Vagina (tissue), 2 donors: Measurements from ENCODE around the gene RASGRF2. TPM values are rescaled to one million over a fixed set of nuclear protein-coding genes. Genes with fewer than 3 reads are reported as not detected.
A peak's percentile ranks its signal among the peaks of the same experiment; 100 is the strongest.
"Not testable (repeated sequence)": the region's sequence is repeated elsewhere in the genome, so short reads cannot be mapped to it uniquely, and the experiment has no call there.

Experiments used
- DNase-seq, 2 donors: peaks; one replicate each; pipeline ENCODE4 v3.0.0-alpha.2; 2017; ENCODE audit errors: extremely low spot score in 2 of 2
- H3K27ac ChIP-seq: fragments of 200-600 bp; sonication (generic); one replicate; pipeline ENCODE4 v1.5.1; 2019
- H3K27me3 ChIP-seq: fragments of 200-600 bp; sonication (generic); one replicate; pipeline ENCODE4 v1.5.1; 2019
- H3K36me3 ChIP-seq, 2 donors: fragments of 200-600 bp; sonication (generic); one replicate each; pipeline ENCODE4 v1.5.1; 2017 to 2019
- H3K4me1 ChIP-seq: fragments of 200-600 bp; sonication (generic); one replicate; pipeline ENCODE4 v1.5.1; 2019
- H3K4me3 ChIP-seq, 2 donors: fragments of 200-600 bp; sonication (generic); 1 replicate in 1 of 2; 2 replicates in 1 of 2; pipeline ENCODE4 v1.5.1; 2016 to 2019
- H3K9me3 ChIP-seq: fragments of 200-600 bp; sonication (generic); one replicate; pipeline ENCODE4 v1.5.1; 2019
- CTCF ChIP-seq, 3 experiments: fragments of 450-650 bp in 2 of 3; fragments of 200-600 bp in 1 of 3; sonication (generic) in 1 of 3; IDR thresholded peaks; one replicate each; pipeline ENCODE4 v1.5.1; 2017 to 2019; ENCODE audit warnings: antibody characterized with exemption in 3 of 3, mild to moderate bottlenecking in 2 of 3, moderate library complexity in 2 of 3
- POLR2A ChIP-seq, 2 donors: fragments of 450-650 bp; IDR thresholded peaks; one replicate each; pipeline ENCODE4 v1.6.1; 2017; ENCODE audit warnings: antibody characterized with exemption in 2 of 2, mild to moderate bottlenecking in 2 of 2, moderate library complexity in 2 of 2
- POLR2AphosphoS5 ChIP-seq, 2 donors: sonication (generic); formaldehyde crosslinking; IDR thresholded peaks; one replicate each; pipeline ENCODE4 v1.9.0; 2017; ENCODE audit warnings: antibody characterized with exemption in 2 of 2, mild to moderate bottlenecking in 2 of 2, low read depth in 1 of 2; ENCODE audit not compliant: insufficient read depth in 1 of 2
- intact Hi-C: fragments of 100-400 bp; cut with DNase I; formaldehyde crosslinking; loops from one replicate; pipeline ENCODE4 v1.15.1; 2023
- total RNA-seq: library from RNA; depleted of rRNA; stranded (reverse); fragments of >200 nt; gene quantifications from one replicate; pipeline ENCODE4 v1.2.3, GENCODE V29; 2016

The RASGRF2 gene
- total RNA-seq, 1 donor from 2014 or later = 8.8 TPM

GRCh38 chr5:81115261-81115660, 155.1 kb downstream of the RASGRF2 start:
- intact Hi-C loops = no loop called here
- TF ChIP-seq CTCF (IDR thresholded peaks at IDR 0.05) (no peak), POLR2AphosphoS5 (IDR thresholded peaks at IDR 0.05; ENCODE audit: insufficient read depth in 1 of 2, low read depth in 1 of 2) (no peak), POLR2A (IDR thresholded peaks at IDR 0.05) (no peak)
- H3K9me3 ChIP-seq = no peaks in the 10 kb centered on the region
- no peaks in the 10 kb centered on the region for H3K27me3 ChIP-seq
- no peaks in the 10 kb centered on the region for H3K4me1 ChIP-seq
- peaks cover 0 to 7% of the 10 kb centered on the region in 2 donors for H3K36me3 ChIP-seq
- H3K27ac ChIP-seq = no peak overlapping the region
- no peak overlapping the region for H3K4me3 ChIP-seq
- DNase-seq = no peak

- no peak overlapping the region for H3K27ac ChIP-seq
- no peaks in the 10 kb centered on the region for H3K9me3 ChIP-seq
- no peaks in the 10 kb centered on the region for H3K27me3 ChIP-seq
- intact Hi-C loops = no loop called here
- H3K4me3 ChIP-seq = no peak overlapping the region
- no peak for DNase-seq
- TF ChIP-seq POLR2A (IDR thresholded peaks at IDR 0.05) (no peak), POLR2AphosphoS5 (IDR thresholded peaks at IDR 0.05; ENCODE audit: insufficient read depth in 1 of 2, low read depth in 1 of 2) (no peak), CTCF (IDR thresholded peaks at IDR 0.05) (no peak)
- no peaks in the 10 kb centered on the region for H3K4me1 ChIP-seq
- H3K36me3 ChIP-seq = peaks cover 0 to 7% of the 10 kb centered on the region in 2 donors
These were observed 157.4 kb downstream of the RASGRF2 start for GRCh38 chr5:81117566-81117965.

- peaks cover 6% of the 10 kb centered on the region for H3K4me1 ChIP-seq
- no peaks in the 10 kb centered on the region for H3K9me3 ChIP-seq
- H3K27ac ChIP-seq = no peak overlapping the region
- intact Hi-C loops = no loop called here
- no peaks in the 10 kb centered on the region for H3K36me3 ChIP-seq
- no peak overlapping the region for H3K4me3 ChIP-seq
- no peaks in the 10 kb centered on the region for H3K27me3 ChIP-seq
- DNase-seq = no peak
- no peak for TF ChIP-seq POLR2A (IDR thresholded peaks at IDR 0.05)
- TF ChIP-seq CTCF (IDR thresholded peaks at IDR 0.05) = no peak
- no peak for TF ChIP-seq POLR2AphosphoS5 (IDR thresholded peaks at IDR 0.05; ENCODE audit: insufficient read depth in 1 of 2, low read depth in 1 of 2)
These were observed 161.1 kb downstream of the RASGRF2 start for GRCh38 chr5:81121273-81121672.

- Histone ChIP-seq H3K36me3 (peaks cover 0 to 2% of the 10 kb centered on the region in 2 donors), H3K4me3 (no peak overlapping the region), H3K9me3 (no peaks in the 10 kb centered on the region), H3K27ac (no peak overlapping the region), H3K27me3 (no peaks in the 10 kb centered on the region), H3K4me1 (peaks cover 6% of the 10 kb centered on the region)
- intact Hi-C loops = no loop called here
- TF ChIP-seq POLR2A (IDR thresholded peaks at IDR 0.05) = no peak
- TF ChIP-seq CTCF (IDR thresholded peaks at IDR 0.05) = no peak
- no peak for TF ChIP-seq POLR2AphosphoS5 (IDR thresholded peaks at IDR 0.05; ENCODE audit: insufficient read depth in 1 of 2, low read depth in 1 of 2)
- no peak for DNase-seq
These were observed 161.9 kb downstream of the RASGRF2 start for GRCh38 chr5:81121836-81122630.

- DNase-seq, H3K27me3 ChIP-seq, H3K4me3 ChIP-seq, H3K4me1 ChIP-seq, intact Hi-C loops, H3K9me3 ChIP-seq, H3K36me3 ChIP-seq: not testable (repeated sequence)
- peak overlapping the region; percentile 29 for H3K27ac ChIP-seq
These were observed 164.5 kb downstream of the RASGRF2 start for GRCh38 chr5:81124689-81125088.
